ENCODE data around the gene NXF2B.
"Not testable (repeated sequence)": the region's sequence is repeated elsewhere in the genome, so short reads cannot be mapped to it uniquely, and the experiment has no call there.

DNA sequence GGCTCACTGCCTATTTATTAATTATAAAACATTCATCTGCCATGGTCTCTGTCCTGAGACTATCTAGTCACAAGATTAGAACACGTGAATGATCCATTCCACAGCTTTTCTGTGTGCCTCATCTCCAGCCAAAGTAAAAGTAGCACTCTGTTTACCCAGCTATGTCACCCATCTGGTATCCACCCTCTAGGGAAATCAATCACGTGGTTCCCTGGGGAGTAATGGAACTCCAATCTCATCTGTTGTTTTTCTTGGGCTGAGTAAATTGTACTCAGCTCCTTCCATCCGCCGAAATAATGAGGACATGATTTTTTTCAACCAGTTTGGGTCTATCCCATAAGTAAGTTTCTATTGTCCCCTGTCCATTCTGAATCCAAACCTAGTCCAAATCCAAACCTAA, 18.8 kb upstream of the NXF2B start:
- not testable (repeated sequence) for TF ChIP-seq EZH2 (IDR thresholded peaks at IDR 0.05; ENCODE audit: borderline replicate concordance)
- TF ChIP-seq, protein P1, sequence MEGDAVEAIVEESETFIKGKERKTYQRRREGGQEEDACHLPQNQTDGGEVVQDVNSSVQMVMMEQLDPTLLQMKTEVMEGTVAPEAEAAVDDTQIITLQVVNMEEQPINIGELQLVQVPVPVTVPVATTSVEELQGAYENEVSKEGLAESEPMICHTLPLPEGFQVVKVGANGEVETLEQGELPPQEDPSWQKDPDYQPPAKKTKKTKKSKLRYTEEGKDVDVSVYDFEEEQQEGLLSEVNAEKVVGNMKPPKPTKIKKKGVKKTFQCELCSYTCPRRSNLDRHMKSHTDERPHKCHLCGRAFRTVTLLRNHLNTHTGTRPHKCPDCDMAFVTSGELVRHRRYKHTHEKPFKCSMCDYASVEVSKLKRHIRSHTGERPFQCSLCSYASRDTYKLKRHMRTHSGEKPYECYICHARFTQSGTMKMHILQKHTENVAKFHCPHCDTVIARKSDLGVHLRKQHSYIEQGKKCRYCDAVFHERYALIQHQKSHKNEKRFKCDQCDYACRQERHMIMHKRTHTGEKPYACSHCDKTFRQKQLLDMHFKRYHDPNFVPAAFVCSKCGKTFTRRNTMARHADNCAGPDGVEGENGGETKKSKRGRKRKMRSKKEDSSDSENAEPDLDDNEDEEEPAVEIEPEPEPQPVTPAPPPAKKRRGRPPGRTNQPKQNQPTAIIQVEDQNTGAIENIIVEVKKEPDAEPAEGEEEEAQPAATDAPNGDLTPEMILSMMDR (IDR thresholded peaks at IDR 0.05; ENCODE audit: poor library complexity) = not testable (repeated sequence)

Data from hepatocyte (in vitro differentiated cells).